Measurements from ENCODE around the gene ZNF555. TPM values are rescaled to one million over a fixed set of nuclear protein-coding genes. Genes with fewer than 3 reads are reported as not detected.

The ZNF555 gene
- total and polyA plus RNA-seq, 7 donors: 0.92 to 10.3 (median 4.3) TPM

- intact Hi-C loops (cut with DNase I): no loop called here
- Histone ChIP-seq H3K9me3 (no peaks in the 10 kb centered on the region), H3K36me3 (peaks cover 0 to 75% (median 22%) of the 10 kb centered on the region in 4 donors), H3K4me3 (no peak overlapping the region), H3K4me1 (no peaks in the 10 kb centered on the region), H3K27me3 (no peaks in the 10 kb centered on the region), H3K27ac (no peak overlapping the region)
- WGBS, 2 donors: 93 to 94% methylated on average over 29 of the region's 29 CpGs
- DNase-seq: no peak
- TF ChIP-seq POLR2AphosphoS5 (IDR thresholded peaks at IDR 0.05): no peak
- TF ChIP-seq CTCF (IDR thresholded peaks at IDR 0.05): no peak
- no peak for TF ChIP-seq POLR2A (IDR thresholded peaks at IDR 0.05)
- no peak for TF ChIP-seq EP300 (IDR thresholded peaks at IDR 0.05)
Measured at GRCh38 chr19:2803486-2804155, 37.7 kb upstream of the ZNF555 start.

- Histone ChIP-seq H3K4me1 (no peaks in the 10 kb centered on the region), H3K4me3 (no peak overlapping the region)
- WGBS, 2 donors: 90 to 91% methylated on average over 27 of the region's 27 CpGs
Measured at GRCh38 chr19:2804156-2805004, 36.9 kb upstream of the ZNF555 start.

GRCh38 chr19:2805261-2805900 is 35.9 kb upstream of the ZNF555 start:
- no peaks in the 10 kb centered on the region for H3K9me3 ChIP-seq
- no peaks in the 10 kb centered on the region for H3K4me1 ChIP-seq
- H3K4me3 ChIP-seq: no peak overlapping the region
- H3K27me3 ChIP-seq: no peaks in the 10 kb centered on the region
- H3K36me3 ChIP-seq: peaks cover 0 to 79% (median 28%) of the 10 kb centered on the region in 4 donors
- H3K27ac ChIP-seq: no peak overlapping the region
- TF ChIP-seq CTCF (IDR thresholded peaks at IDR 0.05) (no peak), EP300 (IDR thresholded peaks at IDR 0.05) (no peak), POLR2A (IDR thresholded peaks at IDR 0.05) (no peak), POLR2AphosphoS5 (IDR thresholded peaks at IDR 0.05) (no peak)
- 96 to 98% methylated on average over 28 of the region's 28 CpGs for WGBS, 2 donors
- DNase-seq: no peak
- intact Hi-C loops (cut with DNase I): no loop called here

More at GRCh38 chr19:2804156-2805004, 36.9 kb upstream of the ZNF555 start:
- intact Hi-C loops (cut with DNase I): no loop called here
- Histone ChIP-seq H3K36me3 (peaks cover 0 to 79% (median 27%) of the 10 kb centered on the region in 4 donors), H3K9me3 (no peaks in the 10 kb centered on the region), H3K27ac (no peak overlapping the region), H3K27me3 (no peaks in the 10 kb centered on the region)
- TF ChIP-seq POLR2A (IDR thresholded peaks at IDR 0.05) (no peak), POLR2AphosphoS5 (IDR thresholded peaks at IDR 0.05) (no peak), EP300 (IDR thresholded peaks at IDR 0.05) (no peak), CTCF (IDR thresholded peaks at IDR 0.05) (no peak)
- DNase-seq: no peak

GRCh38 chr19:2805991-2806649 is 35.2 kb upstream of the ZNF555 start:
- Histone ChIP-seq H3K27me3 (no peaks in the 10 kb centered on the region), H3K4me1 (no peaks in the 10 kb centered on the region), H3K27ac (no peak overlapping the region), H3K4me3 (no peak overlapping the region), H3K36me3 (peaks cover 0 to 79% (median 30%) of the 10 kb centered on the region in 4 donors), H3K9me3 (no peaks in the 10 kb centered on the region)
- DNase-seq: no peak
- intact Hi-C loops (cut with DNase I): no loop called here
- no peak for TF ChIP-seq POLR2AphosphoS5 (IDR thresholded peaks at IDR 0.05)
- no peak for TF ChIP-seq EP300 (IDR thresholded peaks at IDR 0.05)
- TF ChIP-seq POLR2A (IDR thresholded peaks at IDR 0.05): no peak
- no peak for TF ChIP-seq CTCF (IDR thresholded peaks at IDR 0.05)
- WGBS, 2 donors: 94 to 95% methylated on average over 23 of the region's 23 CpGs

Measured in sigmoid colon (tissue), 7 donors.